ENCODE measurements around the gene HS3ST3A1. TPM values are rescaled to one million over a fixed set of nuclear protein-coding genes. Genes with fewer than 3 reads are reported as not detected.

HS3ST3A1 gene
- total and polyA plus RNA-seq, 2 experiments from 2014 or later, result 5.4 to 24.1 TPM

DNA sequence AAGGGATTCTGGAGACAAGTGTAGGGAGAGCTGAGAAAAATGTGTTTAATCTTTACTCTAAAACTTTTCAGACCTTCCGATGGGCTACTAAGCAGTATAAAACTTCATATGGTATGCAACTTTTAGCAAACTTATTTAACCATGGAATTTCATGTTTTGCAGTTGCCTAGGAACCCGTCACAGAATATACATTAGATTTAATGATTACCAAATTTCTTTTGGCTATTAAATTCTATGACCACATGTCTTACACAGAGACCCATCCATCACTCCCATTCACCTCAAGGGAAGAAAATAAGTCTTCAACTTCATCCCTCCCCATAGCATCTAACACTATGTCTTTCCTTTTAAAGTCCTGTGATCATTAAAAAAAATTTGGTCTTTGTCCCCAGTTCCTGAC lies 54.9 kb downstream of the HS3ST3A1 start (continued):
- TF ChIP-seq ETS1 (IDR thresholded peaks at IDR 0.05), result no peak
- no peak for TF ChIP-seq NANOG (IDR thresholded peaks at IDR 0.05; ENCODE audit: borderline replicate concordance)

DNA sequence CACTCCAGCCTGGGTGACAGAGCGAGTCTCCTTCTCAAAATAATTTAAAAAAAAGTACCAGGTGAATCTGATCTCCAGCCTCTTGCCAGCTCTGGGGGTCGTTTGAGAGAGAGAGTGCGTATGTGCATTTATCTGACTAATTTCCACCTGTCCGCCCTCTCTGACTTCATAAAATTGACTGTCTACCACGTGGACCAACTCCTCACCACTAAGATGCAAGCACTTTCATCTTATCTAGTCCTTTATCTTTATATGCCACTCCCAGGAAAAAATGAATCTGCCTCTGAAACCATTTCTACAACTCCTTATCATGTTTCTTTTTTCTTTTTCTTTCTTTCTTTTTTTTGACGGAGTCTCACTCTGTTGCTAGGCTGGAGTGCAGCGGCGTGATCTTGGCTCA lies 55.8 kb downstream of the HS3ST3A1 start:
- Mint-ChIP-seq H3K9me3 (no peaks in the 10 kb centered on the region), H3K4me1 (no peaks in the 10 kb centered on the region), H3K27me3 (ENCODE audit: insufficient read depth, low read depth, poor library complexity) (peaks cover 3% of the 10 kb centered on the region), H3K36me3 (ENCODE audit: low read depth) (peaks cover 25% of the 10 kb centered on the region), H3K4me3 (no peak overlapping the region), H3K27ac (no peak overlapping the region)
- H3K27ac ChIP-seq (ENCODE audit: low read depth), result no peak overlapping the region
- H3K79me2 ChIP-seq (replicated peaks; ENCODE audit: insufficient read depth), result no peaks in the 10 kb centered on the region
- no peaks in the 10 kb centered on the region for H3K36me3 ChIP-seq (ENCODE audit: insufficient read depth)
- no peaks in the 10 kb centered on the region for H4K20me1 ChIP-seq (replicated peaks; ENCODE audit: insufficient read depth)
- ATAC-seq (no peak), DNase-seq (ENCODE audit: low spot score) (no peak)
- no peak overlapping the region for H3K4me3 ChIP-seq
- H3K4me1 ChIP-seq (ENCODE audit: insufficient read depth), result no peaks in the 10 kb centered on the region
- H3K27me3 ChIP-seq (ENCODE audit: insufficient read depth), result no peaks in the 10 kb centered on the region
- no peaks in the 10 kb centered on the region for H3F3A ChIP-seq (replicated peaks; ENCODE audit: low read depth)
- no peak overlapping the region for H2AFZ ChIP-seq
- H3K4me2 ChIP-seq, result no peak overlapping the region
- peaks cover 6% of the 10 kb centered on the region for H3K9me2 ChIP-seq (ENCODE audit: insufficient read depth)
- TF ChIP-seq EZH2phosphoT487 (IDR thresholded peaks at IDR 0.05; ENCODE audit: unreplicated experiment), result no peak
- no peak for TF ChIP-seq ZNF331 (CRISPR knock-in tag; IDR thresholded peaks at IDR 0.05; ENCODE audit: low read depth)
- TF ChIP-seq NANOG (IDR thresholded peaks at IDR 0.05; ENCODE audit: borderline replicate concordance), result no peak
- no peak for TF ChIP-seq ETS1 (IDR thresholded peaks at IDR 0.05)
- TF ChIP-seq ZNF114 (CRISPR knock-in tag; IDR thresholded peaks at IDR 0.05), result no peak
- TF ChIP-seq, protein P1, sequence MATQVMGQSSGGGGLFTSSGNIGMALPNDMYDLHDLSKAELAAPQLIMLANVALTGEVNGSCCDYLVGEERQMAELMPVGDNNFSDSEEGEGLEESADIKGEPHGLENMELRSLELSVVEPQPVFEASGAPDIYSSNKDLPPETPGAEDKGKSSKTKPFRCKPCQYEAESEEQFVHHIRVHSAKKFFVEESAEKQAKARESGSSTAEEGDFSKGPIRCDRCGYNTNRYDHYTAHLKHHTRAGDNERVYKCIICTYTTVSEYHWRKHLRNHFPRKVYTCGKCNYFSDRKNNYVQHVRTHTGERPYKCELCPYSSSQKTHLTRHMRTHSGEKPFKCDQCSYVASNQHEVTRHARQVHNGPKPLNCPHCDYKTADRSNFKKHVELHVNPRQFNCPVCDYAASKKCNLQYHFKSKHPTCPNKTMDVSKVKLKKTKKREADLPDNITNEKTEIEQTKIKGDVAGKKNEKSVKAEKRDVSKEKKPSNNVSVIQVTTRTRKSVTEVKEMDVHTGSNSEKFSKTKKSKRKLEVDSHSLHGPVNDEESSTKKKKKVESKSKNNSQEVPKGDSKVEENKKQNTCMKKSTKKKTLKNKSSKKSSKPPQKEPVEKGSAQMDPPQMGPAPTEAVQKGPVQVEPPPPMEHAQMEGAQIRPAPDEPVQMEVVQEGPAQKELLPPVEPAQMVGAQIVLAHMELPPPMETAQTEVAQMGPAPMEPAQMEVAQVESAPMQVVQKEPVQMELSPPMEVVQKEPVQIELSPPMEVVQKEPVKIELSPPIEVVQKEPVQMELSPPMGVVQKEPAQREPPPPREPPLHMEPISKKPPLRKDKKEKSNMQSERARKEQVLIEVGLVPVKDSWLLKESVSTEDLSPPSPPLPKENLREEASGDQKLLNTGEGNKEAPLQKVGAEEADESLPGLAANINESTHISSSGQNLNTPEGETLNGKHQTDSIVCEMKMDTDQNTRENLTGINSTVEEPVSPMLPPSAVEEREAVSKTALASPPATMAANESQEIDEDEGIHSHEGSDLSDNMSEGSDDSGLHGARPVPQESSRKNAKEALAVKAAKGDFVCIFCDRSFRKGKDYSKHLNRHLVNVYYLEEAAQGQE (IDR thresholded peaks at IDR 0.05; ENCODE audit: unreplicated experiment), result no peak
- TF ChIP-seq CTCF (conservative IDR thresholded peaks at IDR 0.05; ENCODE audit: low read depth in 2 of 2), result no peak
- no peak for TF ChIP-seq EZH2 (IDR thresholded peaks at IDR 0.05; ENCODE audit: low read depth, unreplicated experiment)
- TF ChIP-seq STAT1 (IDR thresholded peaks at IDR 0.05; ENCODE audit: unreplicated experiment), result no peak
- no peak for TF ChIP-seq ZNF462 (CRISPR knock-in tag; IDR thresholded peaks at IDR 0.05)
- TF ChIP-seq JUNB (IDR thresholded peaks at IDR 0.05; ENCODE audit: unreplicated experiment), result no peak
- no peak for TF ChIP-seq CREB1 (CRISPR knock-in tag; IDR thresholded peaks at IDR 0.05; ENCODE audit: low read depth)
